Activated CD4-positive, CD25-positive, alpha-beta regulatory T cell treated with anti-CD3 and anti-CD28 coated beads, Interleukin-2, amount 50 U/mL, for 72 hours (primary cell): ENCODE measurements around the gene PBX1.

ENCODE experiments used
- DNase-seq: peaks from one replicate; pipeline ENCODE4 v3.0.0; 2021

The PBX1 gene

DNA sequence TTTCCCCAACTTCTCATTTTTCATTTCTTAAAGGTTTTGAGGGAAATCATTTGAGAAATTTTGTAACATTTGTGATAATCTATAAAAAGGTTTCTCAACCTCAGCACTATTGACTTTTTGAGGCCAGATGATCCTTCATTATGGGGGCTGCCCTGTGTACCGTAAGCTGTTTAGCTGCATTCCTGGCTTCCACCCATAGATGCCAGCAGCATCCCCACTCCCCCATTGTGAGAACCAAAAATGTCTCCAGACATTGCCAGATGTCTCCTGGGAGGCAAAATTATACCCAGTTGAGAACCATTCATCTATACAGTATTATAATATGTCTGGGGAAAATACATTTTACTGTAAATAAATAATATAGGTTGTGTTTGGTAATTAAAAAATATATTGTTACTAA lies 146.0 kb downstream of the PBX1 start:
- no peak for DNase-seq

DNA sequence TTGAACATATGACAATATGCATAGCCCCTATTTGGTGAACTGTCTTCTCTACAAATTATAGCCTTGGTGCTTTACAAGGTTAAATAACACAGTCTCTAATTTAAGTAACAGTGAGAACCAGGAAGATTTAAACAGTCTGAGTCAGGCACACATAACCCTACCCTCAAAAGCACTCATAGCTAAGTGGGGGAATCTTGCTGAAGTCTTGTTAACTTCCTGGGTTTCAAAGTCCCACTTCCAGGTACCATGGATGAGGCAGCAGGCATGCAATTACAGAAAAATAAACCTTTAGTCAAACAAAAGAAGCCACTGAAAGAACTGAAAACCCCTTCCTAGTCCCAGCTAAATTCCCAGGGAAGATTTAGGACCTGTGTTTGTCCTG lies 147.6 kb downstream of the PBX1 start:
- no peak for DNase-seq

DNA sequence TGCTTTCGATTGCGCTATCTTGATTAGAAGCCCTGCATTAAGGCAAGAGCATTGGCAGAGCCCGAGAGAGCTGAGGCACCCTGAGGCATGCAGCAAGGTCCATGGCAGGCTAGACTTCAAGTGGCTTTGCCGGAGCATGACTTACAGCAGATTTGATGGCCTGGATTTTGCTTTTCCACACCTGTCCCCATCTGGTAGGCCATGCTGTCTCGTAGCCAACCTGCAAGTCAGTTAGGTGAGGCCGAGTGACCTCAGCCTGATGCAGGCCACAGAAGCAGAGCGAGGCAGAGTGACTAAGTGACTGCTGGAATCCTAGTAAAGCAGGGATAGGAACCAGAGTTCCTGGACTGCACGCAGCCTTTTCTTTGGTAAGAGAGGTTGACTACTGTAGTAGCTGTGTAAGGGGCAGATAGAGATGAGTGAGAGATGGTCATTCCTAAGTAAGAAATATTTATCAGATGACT lies 148.9 kb downstream of the PBX1 start:
- no peak for DNase-seq

DNA sequence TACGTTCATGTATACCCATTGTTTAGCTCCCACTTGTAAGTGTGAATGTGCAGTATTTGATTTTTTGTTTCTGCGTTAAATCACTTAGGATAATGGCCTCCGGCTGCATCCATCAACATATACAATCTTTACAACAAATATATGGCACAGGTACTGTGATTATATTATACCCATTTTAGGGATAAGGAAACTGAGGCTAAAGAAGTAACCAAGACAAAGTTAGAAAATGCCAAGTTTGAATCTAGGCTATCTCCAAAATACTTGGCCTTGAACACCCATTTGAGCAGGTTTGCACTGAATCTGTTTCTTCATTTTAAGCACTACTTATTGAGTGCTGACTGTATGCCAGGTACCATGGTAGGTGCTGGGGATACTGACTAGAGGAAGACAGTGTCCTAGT lies 149.6 kb downstream of the PBX1 start:
- no peak for DNase-seq

DNA sequence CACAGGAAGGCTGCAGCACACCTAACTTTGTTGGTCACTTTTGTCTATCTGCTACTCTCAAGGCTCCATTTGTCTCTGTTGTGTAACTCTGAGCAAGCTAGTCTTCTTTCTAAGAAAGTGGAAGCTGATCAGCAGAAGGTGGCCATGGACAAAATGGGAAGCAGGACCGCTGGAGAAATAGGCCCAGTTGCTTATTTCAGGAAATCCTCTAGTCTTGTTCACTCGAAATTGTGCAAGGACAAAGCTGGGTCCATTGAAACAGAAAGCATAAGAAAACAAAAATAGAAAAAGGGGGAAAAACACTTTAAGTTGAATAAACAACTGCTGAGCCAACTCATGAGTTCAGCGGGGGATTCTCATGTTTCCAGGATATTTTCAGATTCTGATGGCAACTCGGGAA lies 150.1 kb downstream of the PBX1 start:
- no peak for DNase-seq

DNA sequence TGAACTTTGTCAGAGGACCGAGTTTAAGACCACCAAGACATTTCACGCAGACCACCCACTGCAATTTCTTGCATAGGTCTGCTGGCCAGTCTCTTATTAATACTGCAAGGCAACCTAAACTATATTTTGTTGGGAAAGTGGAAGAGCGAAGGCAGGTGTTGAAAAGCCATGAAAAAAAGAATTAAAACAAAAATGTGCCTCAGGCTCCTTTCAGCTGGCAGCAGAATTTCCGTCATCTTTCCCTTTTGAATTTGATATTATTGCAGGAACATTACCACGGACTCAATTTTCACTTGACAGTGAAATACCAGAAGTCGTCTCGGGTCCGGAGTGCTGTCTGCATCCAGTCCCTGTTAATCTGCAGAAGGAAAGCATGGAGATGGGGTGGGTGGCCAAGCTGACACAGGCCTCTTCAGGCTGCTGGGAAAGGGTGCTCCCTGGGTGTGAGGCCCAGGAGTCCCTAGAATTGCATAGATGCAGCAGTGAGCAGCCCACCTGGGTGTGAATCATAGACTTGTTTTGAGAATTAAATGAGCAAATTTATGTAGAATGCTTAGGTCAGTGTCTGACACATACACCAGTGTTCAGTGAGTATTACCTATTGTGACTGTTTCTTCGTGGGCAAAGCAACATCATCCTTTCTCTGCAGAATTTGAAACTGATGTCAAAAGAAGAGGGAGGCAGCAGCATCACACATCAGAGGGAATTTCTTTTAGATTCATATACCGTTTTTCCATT lies 150.7 kb downstream of the PBX1 start:
- DNase-seq = no peak

DNA sequence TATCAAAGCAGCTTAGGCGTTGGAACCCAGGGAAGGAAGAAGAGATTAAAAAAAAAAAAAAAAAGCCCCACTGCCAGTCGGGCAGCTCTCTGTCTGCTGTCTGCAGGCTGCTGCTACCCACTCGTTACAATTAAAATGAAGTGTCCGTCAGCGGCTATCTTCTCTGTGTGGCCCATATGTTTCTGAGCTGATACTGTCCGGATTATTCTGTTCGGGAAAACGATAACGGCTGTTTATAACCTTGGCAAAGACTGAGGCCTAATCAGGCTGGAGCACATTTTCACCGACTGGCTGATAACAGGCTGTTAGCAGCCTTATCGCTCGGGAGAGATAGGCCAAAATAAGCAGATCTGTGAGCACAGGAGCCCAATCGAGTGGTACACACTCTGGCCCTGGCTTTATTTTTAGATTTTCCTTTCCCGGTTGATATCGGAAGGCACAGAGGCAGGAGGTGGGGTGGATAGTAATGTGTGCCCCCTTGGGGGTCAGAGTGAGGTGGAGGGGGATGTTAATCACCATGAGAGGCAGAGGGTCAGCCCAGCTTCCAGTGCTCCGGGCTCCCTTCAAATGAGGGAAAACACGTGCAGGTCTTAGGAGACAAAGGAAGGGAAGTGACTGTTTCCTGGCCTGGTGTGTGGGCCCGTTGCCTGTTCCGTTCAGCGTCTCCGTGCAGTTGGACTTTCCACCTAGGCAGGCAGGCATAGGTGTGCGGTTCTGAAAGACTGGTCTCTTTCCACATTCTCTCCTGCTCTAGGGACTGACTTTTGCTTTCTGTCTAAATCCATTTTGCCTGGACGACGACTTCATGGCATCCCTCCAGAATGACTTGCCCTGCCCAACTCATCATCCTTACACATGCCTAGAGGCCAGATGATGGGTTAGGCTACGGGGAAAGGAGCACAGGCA lies 153.4 kb downstream of the PBX1 start:
- DNase-seq = no peak

DNA sequence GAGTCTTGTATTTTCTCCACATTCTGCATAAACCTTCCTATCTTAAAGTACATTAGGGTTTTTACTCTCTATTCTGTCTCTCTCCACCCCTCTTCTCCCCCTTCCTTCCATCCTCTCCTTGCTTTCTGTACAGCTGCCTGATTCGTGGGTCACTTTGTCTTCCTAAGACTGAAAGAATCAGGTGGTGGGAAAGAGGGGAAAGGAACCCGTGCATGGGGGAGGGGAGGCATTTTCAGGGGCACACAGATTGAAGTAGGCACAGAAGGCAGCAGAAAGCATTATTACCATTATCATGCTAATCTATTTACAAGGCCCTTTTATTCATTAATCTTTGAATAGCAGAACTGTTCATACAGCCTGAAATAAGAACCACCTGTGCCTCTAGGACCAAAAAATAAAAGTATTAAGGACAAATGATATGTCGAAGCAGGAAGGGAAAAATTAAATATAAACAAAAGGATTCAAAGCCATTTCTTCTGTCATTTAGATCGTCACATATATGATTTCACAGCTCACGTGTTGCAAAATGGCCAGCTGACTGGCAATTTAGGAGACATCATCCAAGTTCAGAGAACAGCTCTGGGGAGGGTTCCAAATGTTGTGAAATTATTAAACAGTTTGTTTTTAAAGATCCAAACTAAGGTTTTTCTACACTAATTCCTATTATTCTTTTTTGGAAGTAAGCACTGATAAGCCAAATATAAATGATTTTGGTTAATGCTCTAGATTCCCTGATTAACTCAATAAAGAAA lies 154.6 kb downstream of the PBX1 start:
- no peak for DNase-seq

DNA sequence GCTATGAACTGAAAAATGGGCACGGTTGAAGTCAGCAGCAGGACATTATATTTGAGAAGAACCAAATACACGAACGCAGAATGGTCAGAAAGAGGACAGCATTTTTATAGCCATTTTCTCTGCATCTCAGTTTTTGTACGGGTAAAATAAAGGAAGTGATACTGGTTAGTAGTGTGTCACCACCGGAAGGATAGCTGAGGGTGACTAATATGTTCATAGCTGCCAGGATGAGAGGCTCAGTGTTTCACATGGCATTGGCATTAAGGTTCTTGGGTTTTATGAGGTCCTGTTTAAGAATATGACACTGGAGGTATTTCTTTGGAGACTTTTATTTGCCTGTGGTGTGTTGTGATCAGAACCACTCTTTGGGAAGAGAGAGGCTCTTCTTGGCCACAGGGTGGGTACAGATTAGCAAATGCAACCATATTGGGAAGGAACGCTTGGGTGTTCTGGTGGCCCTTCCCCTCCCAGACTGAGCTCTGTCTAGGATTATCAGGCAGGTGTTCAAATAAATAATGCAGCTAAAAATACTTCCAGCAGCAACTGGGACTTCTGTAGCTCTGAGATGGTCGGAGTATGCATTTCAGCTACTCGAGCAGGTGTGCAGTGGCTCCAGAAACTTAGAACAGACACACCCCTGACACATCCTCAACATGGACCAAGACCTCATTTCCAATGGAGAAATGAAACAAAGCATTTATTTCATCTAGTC lies 158.2 kb downstream of the PBX1 start:
- no peak for DNase-seq

DNA sequence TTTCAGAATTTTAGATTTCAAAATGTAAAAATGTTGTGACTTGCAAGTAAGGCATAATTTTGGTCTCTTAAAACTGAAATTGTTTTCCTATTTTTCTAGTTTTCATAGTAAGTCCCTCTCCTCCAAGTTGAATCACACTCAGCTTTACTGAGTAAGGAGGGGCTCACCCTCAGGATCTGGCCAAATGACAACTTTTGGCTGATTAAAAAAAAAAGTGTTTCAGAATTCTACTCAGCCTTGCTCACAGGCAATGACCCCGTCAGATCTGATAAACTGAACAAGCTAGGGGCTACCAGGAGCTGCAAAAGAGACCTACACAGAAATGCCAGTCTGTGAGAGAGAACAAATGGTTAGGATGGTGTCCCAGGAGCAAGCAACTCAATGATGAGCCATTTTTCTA lies 159.8 kb downstream of the PBX1 start:
- no peak for DNase-seq

DNA sequence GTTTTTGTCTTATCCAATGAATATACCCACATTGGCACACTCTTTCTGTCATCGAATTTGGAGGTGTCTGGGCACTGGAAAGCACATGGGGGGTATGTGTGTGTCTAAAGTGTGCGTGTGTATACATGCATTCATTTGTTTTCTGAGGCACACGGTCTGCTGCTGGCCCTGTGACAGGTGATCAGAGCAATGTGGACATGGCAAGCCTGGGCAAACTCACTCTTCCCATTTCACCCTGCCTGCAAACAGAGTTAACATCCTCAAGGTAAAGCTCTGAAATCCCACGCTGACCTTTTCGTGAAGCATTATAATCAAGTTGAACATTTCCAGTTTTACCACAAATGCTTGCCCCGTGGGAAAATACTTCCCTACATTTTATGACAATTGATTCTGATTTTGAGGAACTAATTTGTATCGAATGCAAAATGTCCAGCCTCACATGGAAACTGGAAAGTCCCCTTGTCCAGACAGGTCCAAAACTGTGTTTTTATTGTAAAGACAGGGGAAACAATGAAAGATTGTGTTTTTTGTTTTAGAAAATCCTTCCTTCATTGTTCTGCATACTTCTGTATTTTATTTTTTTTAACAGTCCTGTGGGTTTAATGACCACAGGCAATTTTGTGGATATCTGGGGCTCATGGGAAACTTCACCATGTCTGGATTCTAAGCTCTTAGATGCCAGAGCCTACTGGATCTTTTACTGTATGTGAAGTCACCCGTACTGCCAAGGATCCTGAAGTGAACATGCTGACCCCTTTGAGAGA lies 160.9 kb downstream of the PBX1 start:
- DNase-seq = no peak

DNA sequence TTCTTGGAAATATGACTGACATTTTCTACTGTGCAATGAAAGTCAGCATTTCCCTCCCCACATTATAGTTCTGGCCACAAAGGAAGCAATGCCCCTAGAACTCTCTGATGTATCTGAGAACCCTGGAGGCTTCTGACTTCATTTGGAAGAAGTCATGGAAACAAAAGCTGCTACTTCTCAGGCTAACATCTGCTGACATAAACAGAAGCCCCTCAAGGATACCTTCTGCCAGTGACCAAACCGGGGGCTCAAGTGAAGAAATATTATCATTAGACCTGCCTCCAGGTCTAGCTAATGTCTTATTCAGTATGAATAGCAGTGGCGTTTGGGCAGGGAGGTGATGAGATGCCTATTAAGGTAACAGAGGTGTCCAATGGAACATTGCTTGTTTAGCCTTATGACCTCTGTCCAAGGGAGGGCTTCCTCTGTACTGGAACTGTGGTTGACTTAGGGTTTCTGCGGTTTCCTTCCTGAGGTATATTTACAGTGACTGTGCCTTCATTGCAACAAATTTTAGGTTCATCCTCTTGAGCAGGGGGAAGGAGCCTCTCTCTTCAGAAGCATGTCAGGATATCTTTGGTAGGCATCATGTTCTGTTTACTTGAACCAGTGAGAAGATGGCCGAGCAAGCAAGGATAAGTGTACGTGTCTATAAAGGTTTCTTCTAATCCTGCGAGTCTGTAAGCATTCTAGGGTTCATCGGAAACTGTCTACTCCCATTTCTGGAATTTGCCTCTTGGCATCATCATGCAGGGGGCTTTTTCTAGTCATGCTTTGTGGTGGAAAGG lies 161.7 kb downstream of the PBX1 start:
- DNase-seq = no peak

DNA sequence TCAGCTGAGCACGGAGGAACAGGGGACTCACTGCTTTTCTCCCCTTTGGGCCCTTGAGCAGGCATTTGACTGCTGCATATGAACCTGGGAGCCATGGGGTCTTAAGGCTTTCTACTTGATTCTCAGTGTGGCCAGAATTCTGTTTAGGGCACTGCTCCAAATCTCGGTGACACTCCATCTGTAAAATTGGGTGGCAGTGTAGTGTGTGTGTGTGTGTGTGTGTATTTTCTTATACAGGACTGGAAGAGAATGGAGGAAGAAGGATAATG lies 162.2 kb downstream of the PBX1 start:
- no peak for DNase-seq

DNA sequence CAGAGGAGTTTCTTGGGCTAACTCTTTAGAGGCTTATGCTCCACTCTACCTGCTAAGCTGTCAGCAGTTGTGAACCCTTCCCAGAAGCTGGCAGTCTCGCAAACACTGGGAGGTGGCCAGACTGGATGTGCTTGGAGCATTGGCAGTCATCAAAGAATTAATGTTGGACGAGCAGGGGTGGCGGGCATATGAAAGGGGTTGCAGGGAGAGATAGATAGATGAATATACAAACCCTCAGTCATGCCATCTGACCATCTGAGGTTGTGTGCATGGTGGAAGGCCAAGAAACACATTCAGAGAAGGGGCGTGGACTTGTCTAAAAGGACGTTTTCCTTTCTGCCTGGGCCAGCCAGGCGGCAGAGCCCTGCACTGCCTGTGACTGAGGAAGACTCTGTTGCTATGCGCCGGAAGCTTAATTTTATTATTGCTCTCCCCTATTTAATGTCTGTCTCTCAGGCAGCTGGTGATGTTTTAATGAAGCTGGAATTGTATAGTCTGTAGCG lies 164.4 kb downstream of the PBX1 start:
- DNase-seq = no peak

DNA sequence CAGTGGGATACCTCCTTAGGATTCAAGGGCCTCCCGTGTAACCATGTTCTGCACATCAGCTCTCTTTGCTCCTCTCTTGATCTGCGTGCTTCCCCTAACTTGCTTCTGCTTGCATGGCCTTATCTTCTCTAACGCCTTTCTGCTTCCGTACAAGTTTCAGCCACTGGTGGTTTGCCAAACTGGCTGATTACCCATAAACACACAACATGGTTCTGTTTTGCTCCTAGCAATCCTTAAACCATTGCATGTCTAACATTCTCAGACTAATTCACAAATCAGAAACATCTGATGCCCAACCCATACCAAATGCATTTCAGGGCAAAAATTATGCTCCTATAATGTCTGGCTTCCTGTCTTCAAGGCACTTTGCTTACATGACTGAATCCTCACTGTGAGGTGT lies 166.4 kb downstream of the PBX1 start:
- no peak for DNase-seq

DNA sequence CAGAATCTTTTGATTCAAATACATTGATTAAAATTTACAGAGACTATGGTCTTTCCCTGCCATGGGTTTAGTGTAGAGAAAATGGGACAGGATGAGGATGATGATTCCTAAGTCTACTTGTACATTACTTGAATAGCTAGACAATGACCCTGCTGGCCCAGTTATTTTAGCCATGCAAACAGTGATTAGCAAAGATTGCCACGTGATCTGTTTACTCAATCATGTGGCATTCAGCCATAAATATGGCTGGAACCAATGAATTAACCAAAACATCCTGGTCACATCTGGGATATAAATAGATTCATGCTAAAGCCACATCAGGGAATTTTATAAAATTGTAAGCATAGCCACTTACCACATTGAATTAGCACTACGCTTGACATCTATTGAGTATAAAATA lies 167.3 kb downstream of the PBX1 start:
- no peak for DNase-seq

DNA sequence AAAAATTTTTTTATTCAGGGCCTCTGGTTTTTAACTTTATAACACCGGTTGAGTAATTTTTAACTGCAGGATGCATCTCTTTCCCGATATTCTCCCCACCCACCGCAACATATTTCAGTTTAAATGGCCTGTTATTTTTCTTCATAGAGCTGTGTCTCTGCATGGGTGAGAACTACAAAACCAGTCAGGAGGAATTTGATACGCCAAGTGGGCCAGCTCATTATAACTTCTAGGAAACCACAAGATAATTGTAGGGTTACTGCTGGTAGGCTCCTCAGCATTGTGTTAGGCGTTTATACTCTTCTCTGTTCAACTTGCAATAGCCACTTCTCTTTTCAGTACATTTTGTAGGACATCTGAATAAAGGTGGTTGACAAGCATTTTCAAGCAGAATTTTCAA lies 169.7 kb downstream of the PBX1 start:
- DNase-seq = no peak

DNA sequence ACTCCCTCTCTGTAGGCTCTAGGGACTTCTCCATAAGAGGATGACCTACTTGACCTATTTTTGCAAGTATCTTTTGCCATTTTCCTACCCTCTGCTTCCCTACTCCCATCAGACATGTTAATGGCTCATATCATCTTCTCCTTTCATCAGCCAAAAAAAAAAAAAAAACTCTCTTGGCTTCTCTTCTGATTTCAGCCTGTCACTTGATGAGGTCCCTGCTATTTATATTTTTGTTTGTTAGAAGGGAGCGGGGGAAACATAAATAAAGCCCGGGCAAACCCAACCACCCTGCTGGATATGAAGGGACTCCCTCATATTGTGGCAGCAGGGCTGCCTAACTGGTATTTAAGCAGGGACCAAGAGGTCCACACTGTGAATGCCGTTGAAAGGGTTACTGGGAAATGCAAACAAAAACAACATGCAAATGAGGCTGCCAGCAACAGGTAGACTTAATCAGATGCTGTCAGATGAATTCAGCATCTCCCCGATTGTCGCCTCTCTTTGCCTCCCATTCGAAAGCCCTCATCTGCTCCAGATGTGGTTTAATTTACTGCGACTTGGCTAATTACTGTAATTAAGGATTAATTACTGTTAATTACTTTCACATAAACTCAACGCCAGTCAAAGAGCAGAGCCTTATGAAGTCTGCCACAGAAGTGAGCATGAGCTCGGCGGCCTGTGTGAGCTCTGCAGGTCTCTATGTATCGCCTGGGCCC lies 172.3 kb downstream of the PBX1 start:
- DNase-seq = no peak

DNA sequence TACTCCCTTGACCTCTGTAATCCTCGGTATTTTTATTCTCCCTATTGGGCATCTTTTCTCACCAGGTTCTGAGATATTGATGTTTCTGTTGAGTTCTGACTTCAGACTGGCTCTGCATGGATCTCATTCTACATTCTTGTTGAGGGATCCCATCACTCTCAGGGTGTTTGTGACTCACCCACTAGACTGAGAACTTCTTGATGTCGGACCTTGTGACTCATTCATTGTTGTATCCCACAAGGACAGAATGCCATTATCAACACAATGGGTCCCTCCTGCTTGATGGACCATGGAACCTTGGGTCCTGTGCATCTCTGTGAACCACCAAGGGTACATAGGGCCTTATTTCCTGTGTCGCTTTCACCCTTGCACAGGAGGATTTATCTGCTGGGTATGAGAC lies 174.1 kb downstream of the PBX1 start:
- DNase-seq = no peak

DNA sequence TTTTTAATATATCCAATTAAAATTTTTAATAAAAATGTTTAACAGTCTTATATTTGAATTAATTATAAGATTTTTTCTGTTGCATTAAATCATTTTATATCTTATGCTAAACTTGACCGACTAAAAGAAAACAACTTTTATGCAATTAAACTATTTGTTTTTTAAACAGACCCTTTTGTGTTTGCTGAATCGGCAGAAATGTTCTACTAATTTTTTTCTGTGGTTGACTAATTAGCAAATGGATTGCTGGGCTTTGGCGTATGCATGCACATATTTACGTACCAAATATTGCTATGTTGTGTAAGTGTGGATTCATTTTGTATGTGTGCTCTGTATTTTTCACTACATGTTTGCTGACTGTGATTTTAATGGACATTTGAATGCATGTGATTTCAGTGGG lies 174.8 kb downstream of the PBX1 start:
- no peak for DNase-seq
